ENCODE data around the gene SNX14. TPM values are rescaled to one million over a fixed set of nuclear protein-coding genes. Genes with fewer than 3 reads are reported as not detected.

The SNX14 gene
- total RNA-seq (46.1 TPM), polyA plus RNA-seq (10 to 100 TPM; 50.4 to 63.2 (median 52.3) TPM)

DNA sequence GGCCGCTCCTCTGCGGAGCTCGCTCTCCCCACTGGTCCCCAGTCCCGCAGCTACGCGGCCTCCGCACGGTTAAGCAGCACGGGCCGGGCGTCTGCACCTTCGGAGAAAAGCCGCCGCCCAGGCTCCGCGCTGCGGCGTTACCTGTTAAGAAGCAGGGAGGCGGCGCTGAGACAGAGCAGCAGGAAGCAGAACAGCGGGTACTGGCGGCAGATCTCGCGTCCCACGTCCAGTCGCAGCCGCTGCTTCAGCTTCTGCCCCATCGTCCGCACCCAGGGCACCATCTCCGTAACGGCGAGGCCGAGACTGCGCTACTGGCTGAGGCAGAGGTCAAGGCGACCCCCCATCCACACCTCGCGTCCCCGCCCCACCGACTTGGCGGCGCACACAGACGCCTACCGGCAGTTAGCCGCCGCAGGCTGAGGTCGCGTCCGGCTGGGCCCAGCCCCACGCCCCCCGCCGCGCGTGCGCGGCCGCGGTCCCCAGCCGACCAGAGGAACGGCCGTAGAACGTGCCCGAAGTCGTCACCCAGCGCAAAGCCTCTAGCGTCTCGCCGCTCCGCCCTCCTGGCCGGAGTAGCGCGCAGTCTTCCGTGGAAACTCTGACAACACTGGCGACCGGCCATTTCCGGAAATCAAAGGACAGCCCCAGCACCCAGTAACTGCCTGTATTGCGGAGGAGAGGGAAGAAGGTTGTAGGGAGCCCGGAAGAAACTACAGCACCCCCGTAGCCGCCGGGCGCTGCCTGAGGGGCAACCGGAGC lies at the start of gene SNX14:
Gene SNX14, minus strand, starts transcription at position 421 of the 759 bp plus-strand sequence. Its CDS starts 140 bp downstream, at position 281.
- peaks cover 23 to 57% (median 38%) of the 10 kb centered on the region in 4 donors for H3K4me1 Mint-ChIP-seq

DNA sequence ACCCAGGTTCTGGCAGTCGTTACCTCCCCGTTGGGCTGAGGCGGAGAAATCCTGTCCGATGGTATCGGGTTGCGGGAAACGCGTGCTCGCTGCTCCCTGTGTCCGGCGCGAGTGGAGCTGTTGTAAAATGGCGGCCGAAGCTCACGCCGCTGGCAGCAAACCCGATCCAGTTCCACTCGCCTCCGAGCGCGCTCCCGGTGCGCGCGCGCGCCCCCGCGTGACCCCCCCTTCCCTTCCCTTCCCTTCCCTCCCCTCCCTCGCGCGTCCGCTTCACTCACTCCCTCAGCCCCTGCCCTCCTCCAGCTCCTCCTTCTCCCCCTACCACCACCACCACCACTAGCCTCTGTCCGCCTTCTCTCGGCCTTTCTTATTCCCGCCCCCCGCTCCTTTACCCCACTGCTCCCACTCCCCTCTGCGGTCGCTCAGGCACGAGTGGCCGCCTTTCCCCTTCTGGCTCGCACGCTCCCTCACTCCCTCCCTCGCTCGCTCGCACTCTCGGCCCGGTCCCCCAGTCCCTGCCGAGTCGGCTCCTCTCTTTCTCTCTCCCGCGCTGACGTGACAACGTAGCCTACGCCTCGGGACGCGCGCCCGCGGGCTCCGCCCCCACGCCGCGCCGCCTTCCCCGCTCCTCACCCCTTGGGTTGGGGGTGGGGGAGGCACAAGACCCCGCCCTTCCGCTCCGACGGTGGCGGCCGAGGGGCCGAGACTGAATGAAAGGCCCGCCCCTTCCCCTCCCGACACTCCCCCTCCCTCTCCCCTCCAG lies 49.3 kb upstream of the SNX14 start, which contains the start of gene SYNCRIP:
Gene SYNCRIP, minus strand, starts transcription at position 113 of the 763 bp plus-strand sequence. CDS start 1,447 bp downstream, outside the sequence.
- peaks cover 27% of the 10 kb centered on the region for H3K36me3 Mint-ChIP-seq
- peak within 1 kb of the TSS; percentile 97 to 99 (median 97) for H3K27ac Mint-ChIP-seq
- peaks cover 42% of the 10 kb centered on the region for H3K4me1 ChIP-seq (ENCODE audit: control insufficient read depth, insufficient read depth, low read length, poor library complexity, severe bottlenecking)
- H3K4me3 ChIP-seq (ENCODE audit: low read depth, low read length), result peak within 1 kb of the TSS; percentile 92
- H3K9me3 Mint-ChIP-seq, result peaks cover 0 to 6% (median 0%) of the 10 kb centered on the region in 7 donors
- peaks cover 6% of the 10 kb centered on the region for H3K27me3 Mint-ChIP-seq
- peaks cover 34 to 58% (median 49%) of the 10 kb centered on the region in 4 donors for H3K4me1 Mint-ChIP-seq
- no peaks in the 10 kb centered on the region for H3K9me3 ChIP-seq (ENCODE audit: control insufficient read depth in 2 of 2, low read length in 2 of 2)
- peaks cover 18% of the 10 kb centered on the region for H3K36me3 ChIP-seq (ENCODE audit: control insufficient read depth, insufficient read depth, low read length)
- peak within 1 kb of the TSS; percentile 99 for H3K27ac ChIP-seq (ENCODE audit: insufficient read depth, low read length, poor library complexity, severe bottlenecking)
- peak; percentile 97 to 99 (median 98) for DNase-seq
- peak; percentile 81 to 86 for ATAC-seq (ENCODE audit: low read depth in 2 of 2)
- peak within 1 kb of the TSS; percentile 92 to 99 (median 98) for H3K4me3 Mint-ChIP-seq
- no peaks in the 10 kb centered on the region for H3K27me3 ChIP-seq (ENCODE audit: control insufficient read depth, insufficient read depth, low read length)

More for the DNA sequence above, at the start of gene SNX14:
- peaks cover 0 to 2% (median 0%) of the 10 kb centered on the region in 7 donors for H3K9me3 Mint-ChIP-seq
- no peaks in the 10 kb centered on the region for H3K27me3 Mint-ChIP-seq
- H3K4me3 Mint-ChIP-seq, result peak within 1 kb of the TSS; percentile 86 to 97 (median 94)
- Histone ChIP-seq H3K27ac (ENCODE audit: insufficient read depth, low read length, poor library complexity, severe bottlenecking) (peak within 1 kb of the TSS; percentile 86), H3K9me3 (ENCODE audit: control insufficient read depth in 2 of 2, low read length in 2 of 2) (no peaks in the 10 kb centered on the region), H3K4me3 (ENCODE audit: low read depth, low read length) (peak within 1 kb of the TSS; percentile 93), H3K36me3 (ENCODE audit: control insufficient read depth, insufficient read depth, low read length) (no peaks in the 10 kb centered on the region), H3K4me1 (ENCODE audit: control insufficient read depth, insufficient read depth, low read length, poor library complexity, severe bottlenecking) (peaks cover 17% of the 10 kb centered on the region), H3K27me3 (ENCODE audit: control insufficient read depth, insufficient read depth, low read length) (no peaks in the 10 kb centered on the region)
- peak; percentile 73 to 87 (median 75) for DNase-seq
- peaks cover 14% of the 10 kb centered on the region for H3K36me3 Mint-ChIP-seq
- peak within 1 kb of the TSS; percentile 96 to 97 (median 97) for H3K27ac Mint-ChIP-seq
- ATAC-seq (ENCODE audit: low read depth in 2 of 2), result peak; percentile 78 to 79

DNA sequence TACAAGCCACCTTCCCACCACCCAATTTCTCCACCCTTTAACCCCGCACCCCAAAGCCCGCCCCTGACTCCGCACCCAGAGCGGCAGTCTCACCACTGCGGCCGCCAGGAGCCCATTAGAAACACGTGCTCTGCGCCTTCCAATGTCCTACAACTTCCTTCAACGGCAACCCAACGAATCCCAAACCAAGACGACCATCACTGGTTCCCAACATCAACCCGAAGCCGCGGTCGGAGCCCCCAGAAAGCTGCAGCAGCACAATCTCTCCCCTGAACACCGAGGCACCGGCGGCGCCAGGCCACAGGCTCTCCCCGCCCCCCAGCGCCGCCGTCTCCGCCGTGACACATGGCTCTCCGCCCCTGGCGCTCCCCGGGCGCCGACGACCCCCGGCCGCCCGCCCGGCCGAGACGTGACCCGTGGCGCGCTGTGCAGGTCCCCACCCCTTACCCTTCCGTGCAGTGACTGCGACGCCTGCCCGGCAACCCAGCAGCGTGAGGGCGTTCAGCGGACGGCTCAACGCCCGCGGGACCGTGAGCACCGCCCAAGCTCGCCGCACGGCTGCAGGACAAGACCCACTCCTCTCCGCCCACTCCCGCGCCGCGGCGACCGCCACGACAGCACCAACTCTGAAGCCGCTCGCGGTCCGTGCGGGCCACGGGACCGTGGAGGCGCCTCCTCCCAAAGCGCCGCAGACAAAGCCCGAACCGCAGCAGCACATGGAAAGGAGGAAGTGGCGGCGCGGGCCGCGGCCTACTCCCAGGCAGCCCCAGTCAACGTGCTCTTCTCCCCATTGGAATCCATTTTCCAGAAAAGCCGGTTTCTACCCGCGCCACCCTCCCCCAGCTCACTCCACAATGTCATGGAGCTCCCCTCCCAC lies 48.5 kb upstream of the SNX14 start:
- Mint-ChIP-seq H3K27me3 (peaks cover 6% of the 10 kb centered on the region), H3K36me3 (peaks cover 34% of the 10 kb centered on the region), H3K9me3 (peaks cover 0 to 6% (median 0%) of the 10 kb centered on the region in 7 donors), H3K27ac (peak overlapping the region; percentile 97 to 99 (median 97)), H3K4me1 (peaks cover 42 to 66% (median 53%) of the 10 kb centered on the region in 4 donors), H3K4me3 (peak overlapping the region; percentile 89 to 98 (median 94))
- Histone ChIP-seq H3K27me3 (ENCODE audit: control insufficient read depth, insufficient read depth, low read length) (no peaks in the 10 kb centered on the region), H3K4me1 (ENCODE audit: control insufficient read depth, insufficient read depth, low read length, poor library complexity, severe bottlenecking) (peaks cover 48% of the 10 kb centered on the region), H3K9me3 (ENCODE audit: control insufficient read depth in 2 of 2, low read length in 2 of 2) (no peaks in the 10 kb centered on the region), H3K27ac (ENCODE audit: insufficient read depth, low read length, poor library complexity, severe bottlenecking) (peak overlapping the region; percentile 99), H3K36me3 (ENCODE audit: control insufficient read depth, insufficient read depth, low read length) (peaks cover 25% of the 10 kb centered on the region), H3K4me3 (ENCODE audit: low read depth, low read length) (peak overlapping the region; percentile 92)
- ATAC-seq (ENCODE audit: low read depth in 2 of 2) (peak in 1 of 2 donors; percentile 0), DNase-seq (peak; percentile 50 to 61 (median 55))

DNA sequence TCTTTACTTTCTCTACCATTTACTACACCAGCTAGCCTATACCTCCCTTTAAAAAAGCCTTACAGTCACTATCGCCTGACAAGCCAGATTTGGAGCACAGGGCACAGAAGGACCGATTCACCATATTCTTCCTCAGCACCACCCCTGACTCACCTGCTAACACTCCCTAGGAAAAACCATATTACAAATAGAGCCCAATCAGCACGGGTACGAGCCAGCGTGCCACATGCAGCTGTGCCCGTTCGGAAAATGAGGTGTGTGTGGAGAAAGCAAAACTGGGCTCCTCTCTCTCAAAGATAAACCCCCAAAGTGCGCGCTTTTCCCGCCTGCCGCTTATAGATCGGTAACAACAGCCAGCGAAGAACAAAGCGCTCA lies 47.9 kb upstream of the SNX14 start:
- H3K9me3 Mint-ChIP-seq, result peaks cover 0 to 6% (median 0%) of the 10 kb centered on the region in 7 donors
- Histone ChIP-seq H3K27ac (ENCODE audit: insufficient read depth, low read length, poor library complexity, severe bottlenecking) (peak overlapping the region; percentile 99), H3K36me3 (ENCODE audit: control insufficient read depth, insufficient read depth, low read length) (peaks cover 31% of the 10 kb centered on the region), H3K9me3 (ENCODE audit: control insufficient read depth in 2 of 2, low read length in 2 of 2) (no peaks in the 10 kb centered on the region), H3K4me1 (ENCODE audit: control insufficient read depth, insufficient read depth, low read length, poor library complexity, severe bottlenecking) (peaks cover 48% of the 10 kb centered on the region), H3K4me3 (ENCODE audit: low read depth, low read length) (peak overlapping the region; percentile 92), H3K27me3 (ENCODE audit: control insufficient read depth, insufficient read depth, low read length) (no peaks in the 10 kb centered on the region)
- ATAC-seq (ENCODE audit: low read depth in 2 of 2), result no peak
- DNase-seq, result no peak
- peaks cover 45 to 72% (median 58%) of the 10 kb centered on the region in 4 donors for H3K4me1 Mint-ChIP-seq
- H3K4me3 Mint-ChIP-seq, result peak overlapping the region; percentile 89 to 98 (median 94)
- peaks cover 6% of the 10 kb centered on the region for H3K27me3 Mint-ChIP-seq
- peak overlapping the region; percentile 96 to 99 (median 97) for H3K27ac Mint-ChIP-seq
- H3K36me3 Mint-ChIP-seq, result peaks cover 41% of the 10 kb centered on the region

DNA sequence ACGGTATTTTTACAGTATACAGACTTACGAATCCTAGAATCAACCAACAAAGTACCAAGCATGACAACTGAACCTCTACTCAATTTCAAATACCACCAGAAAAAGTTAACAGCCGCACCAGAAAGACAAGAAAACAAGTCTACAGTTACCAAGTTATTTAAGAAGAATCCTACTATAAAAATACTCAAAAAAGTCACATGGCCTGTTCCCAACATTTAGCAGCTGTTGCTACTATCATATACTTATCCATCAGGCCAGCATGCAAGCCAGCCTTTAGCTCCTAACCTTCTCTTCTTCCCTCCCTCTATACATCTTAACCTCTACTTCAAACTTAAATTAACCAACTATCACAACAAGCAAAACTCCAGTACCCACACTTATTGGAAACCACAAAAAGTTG lies 47.2 kb upstream of the SNX14 start:
- Mint-ChIP-seq H3K4me3 (peak overlapping the region; percentile 89 to 98 (median 94)), H3K27me3 (peaks cover 6% of the 10 kb centered on the region), H3K4me1 (peaks cover 47 to 74% (median 59%) of the 10 kb centered on the region in 4 donors), H3K36me3 (peaks cover 43% of the 10 kb centered on the region), H3K27ac (peak overlapping the region; percentile 30 to 99 (median 97)), H3K9me3 (peaks cover 0 to 6% (median 0%) of the 10 kb centered on the region in 7 donors)
- Histone ChIP-seq H3K4me1 (ENCODE audit: control insufficient read depth, insufficient read depth, low read length, poor library complexity, severe bottlenecking) (peaks cover 48% of the 10 kb centered on the region), H3K9me3 (ENCODE audit: control insufficient read depth in 2 of 2, low read length in 2 of 2) (no peaks in the 10 kb centered on the region), H3K4me3 (ENCODE audit: low read depth, low read length) (peak overlapping the region; percentile 92), H3K27me3 (ENCODE audit: control insufficient read depth, insufficient read depth, low read length) (no peaks in the 10 kb centered on the region), H3K27ac (ENCODE audit: insufficient read depth, low read length, poor library complexity, severe bottlenecking) (peak overlapping the region; percentile 99), H3K36me3 (ENCODE audit: control insufficient read depth, insufficient read depth, low read length) (peaks cover 36% of the 10 kb centered on the region)
- no peak for ATAC-seq (ENCODE audit: low read depth in 2 of 2)
- no peak for DNase-seq

GRCh38 chr6:85637579-85637978 lies 43.9 kb upstream of the SNX14 start:
- Histone ChIP-seq H3K9me3 (ENCODE audit: control insufficient read depth in 2 of 2, low read length in 2 of 2) (no peaks in the 10 kb centered on the region), H3K4me3 (ENCODE audit: low read depth, low read length) (peak overlapping the region; percentile 46), H3K4me1 (ENCODE audit: control insufficient read depth, insufficient read depth, low read length, poor library complexity, severe bottlenecking) (peaks cover 43% of the 10 kb centered on the region), H3K27ac (ENCODE audit: insufficient read depth, low read length, poor library complexity, severe bottlenecking) (no peak overlapping the region), H3K27me3 (ENCODE audit: control insufficient read depth, insufficient read depth, low read length) (no peaks in the 10 kb centered on the region), H3K36me3 (ENCODE audit: control insufficient read depth, insufficient read depth, low read length) (peaks cover 65% of the 10 kb centered on the region)
- Mint-ChIP-seq H3K27ac (peak overlapping the region; percentile 40 to 67 (median 58)), H3K27me3 (no peaks in the 10 kb centered on the region), H3K36me3 (peaks cover 58% of the 10 kb centered on the region), H3K4me3 (peak overlapping the region in 3 of 4 donors; percentile 26 to 49 (median 31)), H3K4me1 (peaks cover 41 to 69% (median 55%) of the 10 kb centered on the region in 4 donors), H3K9me3 (no peaks in the 10 kb centered on the region)
- DNase-seq, result no peak
- no peak for ATAC-seq (ENCODE audit: low read depth in 2 of 2)

Data from CD4-positive, CD25-positive, alpha-beta regulatory T cell (primary cell).